Epithelial cell of prostate (primary cell): ENCODE data around the gene ZNF273.
"Not testable (repeated sequence)": the region's sequence is repeated elsewhere in the genome, so short reads cannot be mapped to it uniquely, and the experiment has no call there.

Source experiments
- DNase-seq: peaks from one replicate; pipeline ENCODE4 v3.0.0-alpha.2; 2011; ENCODE audit warnings: low read depth, low spot score
- H3K27ac ChIP-seq: fragments of 450-650 bp; 2 replicates; pipeline ENCODE4 v1.5.1; 2017; ENCODE audit warnings: mild to moderate bottlenecking

Gene ZNF273

GRCh38 chr7:64940021-64940420 is 36.9 kb downstream of the ZNF273 start:
- not testable (repeated sequence) for DNase-seq, H3K27ac ChIP-seq

DNA sequence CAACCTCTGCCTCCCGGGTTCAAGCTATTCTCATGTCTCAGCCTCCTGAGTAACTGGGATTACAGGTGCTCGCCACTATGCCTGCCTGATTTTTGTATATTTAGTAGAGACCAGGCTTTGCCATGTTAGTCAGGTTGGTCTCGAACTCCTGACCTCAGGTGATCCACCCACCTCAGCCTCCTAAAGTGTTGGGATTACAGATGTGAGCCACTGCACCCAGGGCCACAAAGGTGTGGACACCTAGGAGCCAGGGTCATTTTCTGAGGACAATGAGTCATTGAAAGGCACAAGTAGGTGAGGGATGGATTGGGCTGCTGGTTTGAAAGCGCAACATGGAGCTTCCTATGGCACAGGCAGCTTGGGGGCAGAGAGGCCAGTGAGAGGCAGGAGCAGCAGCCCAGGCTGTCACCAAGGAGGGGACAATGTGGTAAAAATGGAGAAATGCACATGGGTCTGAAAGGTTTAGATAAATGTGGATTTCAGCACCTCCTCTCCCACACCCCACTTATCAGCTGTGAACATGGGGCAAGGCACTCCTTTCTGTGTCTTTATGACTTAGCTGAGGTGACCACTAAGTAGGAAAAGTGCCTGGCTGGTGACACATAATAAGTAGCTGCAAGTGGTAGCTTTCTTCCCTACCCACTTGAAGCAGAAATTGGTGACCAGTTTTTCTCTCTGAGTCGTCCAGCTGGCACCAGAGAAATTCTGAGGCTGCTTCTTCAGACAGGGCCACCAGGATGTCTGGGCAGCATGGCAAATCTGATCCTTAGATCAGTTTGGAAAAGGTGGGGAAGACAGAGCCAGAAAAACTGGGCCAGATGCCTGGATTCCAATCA is 41.8 kb downstream of the ZNF273 start:
- not testable (repeated sequence) for DNase-seq, H3K27ac ChIP-seq

DNA sequence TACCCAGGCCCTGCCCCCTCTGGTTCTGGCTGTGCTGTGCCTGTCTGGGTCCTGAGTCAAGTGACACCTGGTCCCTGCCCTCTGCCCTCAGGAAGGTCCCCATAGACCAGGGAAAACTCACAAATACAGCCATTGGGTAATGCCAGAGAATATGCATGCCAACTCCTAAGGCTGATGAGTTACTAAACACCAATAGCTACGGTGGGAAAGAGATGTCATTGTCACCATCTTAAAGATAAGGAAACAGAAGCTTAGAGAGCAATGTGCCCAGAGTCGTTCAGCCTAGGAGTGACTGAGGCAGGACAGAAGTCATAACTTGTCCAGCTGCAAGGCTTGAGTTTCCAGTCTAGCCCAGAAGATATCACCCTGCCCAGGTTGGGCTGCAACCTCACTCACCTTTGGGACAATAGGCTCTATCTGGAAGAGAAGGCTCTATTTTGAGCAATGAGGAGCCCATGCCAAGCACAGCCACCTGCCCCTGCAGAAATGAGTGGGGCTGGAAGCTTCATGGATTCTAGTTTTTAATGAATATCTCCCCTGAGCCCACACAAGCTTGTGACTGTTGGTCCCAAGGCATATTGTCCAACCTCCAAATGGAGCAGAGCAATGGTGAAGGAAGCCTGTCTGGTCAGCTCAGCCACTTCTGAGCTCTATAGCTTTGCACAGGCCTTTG is 42.6 kb downstream of the ZNF273 start:
- no peak overlapping the region for H3K27ac ChIP-seq
- DNase-seq = no peak

DNA sequence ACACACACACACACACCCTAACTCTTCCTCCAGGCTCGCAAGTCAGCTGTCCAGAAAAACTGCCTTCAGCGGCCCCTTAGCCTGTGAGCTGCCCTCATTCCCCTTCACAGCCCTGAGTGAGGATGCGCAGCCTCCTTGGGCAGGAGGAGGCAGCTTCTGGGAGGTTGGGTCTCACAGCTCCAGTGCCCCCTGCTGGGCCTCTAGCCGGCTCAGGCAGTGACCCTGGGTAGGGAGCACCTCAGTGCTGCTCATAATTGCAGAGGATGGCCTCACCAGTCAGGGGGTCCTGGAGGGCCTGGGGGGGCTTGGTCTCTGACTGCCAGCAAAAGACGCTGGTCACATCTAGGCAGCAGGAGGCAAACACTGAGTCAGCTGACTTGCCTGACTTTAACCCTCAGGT is 43.7 kb downstream of the ZNF273 start:
- no peak for DNase-seq
- no peak overlapping the region for H3K27ac ChIP-seq

DNA sequence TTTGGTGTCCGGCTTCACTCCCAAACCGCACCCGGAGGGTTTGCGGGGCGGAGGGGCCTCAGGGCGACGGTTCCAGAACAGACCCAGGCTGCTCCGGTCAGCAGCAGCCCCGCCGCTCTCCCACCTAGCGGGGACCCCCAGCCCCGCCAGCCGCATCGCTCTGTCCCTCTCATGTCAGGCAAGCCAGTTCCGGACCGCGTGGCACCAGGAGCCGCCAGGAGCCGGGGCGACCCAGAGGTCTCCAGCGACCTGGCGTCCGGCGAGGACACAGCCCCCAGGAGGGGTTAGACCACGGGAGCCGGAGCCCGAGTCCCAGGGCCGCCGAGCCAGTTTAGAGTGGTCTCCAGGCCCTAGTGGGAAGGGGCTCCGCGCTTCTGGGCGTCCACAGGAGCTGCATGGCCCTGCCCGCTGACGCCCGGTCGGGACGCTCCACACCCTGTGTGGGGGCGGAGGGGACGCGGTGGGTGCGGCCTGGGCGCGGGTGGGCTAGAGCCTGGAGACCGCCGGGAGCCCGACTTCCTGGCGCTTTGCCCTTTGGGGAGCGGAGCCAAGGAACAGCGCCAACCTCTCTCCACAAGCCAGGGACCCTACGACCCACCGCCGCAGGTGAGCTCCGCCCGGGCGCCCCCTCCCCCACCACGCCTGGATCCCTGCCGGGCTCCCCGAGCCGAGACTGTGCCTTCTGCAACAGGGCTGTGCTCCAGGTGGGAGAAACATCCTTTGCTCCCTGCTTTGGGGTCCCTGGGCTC is 44.4 kb downstream of the ZNF273 start:
- DNase-seq = no peak
- no peak overlapping the region for H3K27ac ChIP-seq

GRCh38 chr7:64948774-64949173 is 45.7 kb downstream of the ZNF273 start:
- DNase-seq, H3K27ac ChIP-seq: not testable (repeated sequence)

DNA sequence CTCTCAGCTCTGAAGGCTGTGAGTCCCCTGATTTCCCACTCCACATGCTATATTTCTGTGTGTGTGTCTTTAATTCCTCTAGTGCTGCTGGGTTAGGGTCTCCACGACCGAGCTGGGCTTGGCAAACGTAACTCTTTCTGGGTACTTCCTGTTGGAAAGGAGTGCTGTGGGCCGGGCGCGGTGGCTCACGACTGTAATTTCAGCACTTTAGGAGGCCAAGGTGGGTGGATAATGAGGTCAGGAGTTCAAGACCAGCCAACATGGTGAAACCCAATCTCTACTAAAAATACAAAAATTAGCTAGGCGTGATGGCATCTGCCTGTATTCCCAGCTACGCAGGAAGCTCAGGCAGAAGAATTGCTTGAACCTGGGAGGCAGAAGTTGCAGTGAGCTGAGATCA is 47.6 kb downstream of the ZNF273 start:
- H3K27ac ChIP-seq, DNase-seq: not testable (repeated sequence)

DNA sequence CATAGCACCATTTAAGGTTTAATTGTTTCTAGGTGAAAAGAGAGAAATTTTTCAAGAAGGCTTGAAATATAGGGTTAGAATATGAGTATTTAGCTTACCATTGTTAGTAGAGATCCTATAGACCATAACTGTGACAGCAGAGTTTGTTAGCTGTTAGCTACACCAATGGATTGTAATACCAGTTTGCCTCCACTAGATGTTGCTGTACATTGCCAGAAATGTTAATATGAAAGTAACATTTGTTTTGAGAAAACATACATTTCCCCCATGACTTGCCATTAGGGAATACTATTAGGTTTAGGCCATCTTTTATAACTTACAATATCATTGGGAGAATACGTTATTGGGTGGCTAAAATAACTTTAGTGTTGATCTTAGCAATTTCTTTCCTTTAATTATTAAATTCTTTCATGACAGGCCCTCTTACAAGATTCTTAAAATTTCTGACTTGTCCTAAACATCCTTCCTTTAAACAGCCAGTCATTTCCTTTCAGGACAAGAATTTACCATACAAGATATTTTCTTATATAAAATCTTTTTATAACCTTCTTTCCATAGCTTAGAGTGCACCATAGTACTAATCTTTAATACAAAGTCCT is 48.3 kb downstream of the ZNF273 start:
- no peak for DNase-seq
- no peak overlapping the region for H3K27ac ChIP-seq

- H3K27ac ChIP-seq = no peak overlapping the region
- no peak for DNase-seq
Measured at GRCh38 chr7:64959072-64959747, 56.1 kb downstream of the ZNF273 start.

- no peak for DNase-seq
- no peak overlapping the region for H3K27ac ChIP-seq
Measured at GRCh38 chr7:64965594-64965993, 62.5 kb downstream of the ZNF273 start.

- H3K27ac ChIP-seq = no peak overlapping the region
- DNase-seq = no peak
Measured at GRCh38 chr7:64978497-64979203, 75.6 kb downstream of the ZNF273 start.
